ENCODE measurements around the gene SSTR3. TPM values are rescaled to one million over a fixed set of nuclear protein-coding genes. Genes with fewer than 3 reads are reported as not detected.

SSTR3 gene
- total RNA-seq, 1 experiment from 2014 or later: not detected

GRCh38 chr22:37229012-37229804 is 16.9 kb upstream of the SSTR3 start:
- BruUV-seq (replicated peaks): no TSS peak
- intact Hi-C loops (cut with micrococcal nuclease): no loop called here

DNA sequence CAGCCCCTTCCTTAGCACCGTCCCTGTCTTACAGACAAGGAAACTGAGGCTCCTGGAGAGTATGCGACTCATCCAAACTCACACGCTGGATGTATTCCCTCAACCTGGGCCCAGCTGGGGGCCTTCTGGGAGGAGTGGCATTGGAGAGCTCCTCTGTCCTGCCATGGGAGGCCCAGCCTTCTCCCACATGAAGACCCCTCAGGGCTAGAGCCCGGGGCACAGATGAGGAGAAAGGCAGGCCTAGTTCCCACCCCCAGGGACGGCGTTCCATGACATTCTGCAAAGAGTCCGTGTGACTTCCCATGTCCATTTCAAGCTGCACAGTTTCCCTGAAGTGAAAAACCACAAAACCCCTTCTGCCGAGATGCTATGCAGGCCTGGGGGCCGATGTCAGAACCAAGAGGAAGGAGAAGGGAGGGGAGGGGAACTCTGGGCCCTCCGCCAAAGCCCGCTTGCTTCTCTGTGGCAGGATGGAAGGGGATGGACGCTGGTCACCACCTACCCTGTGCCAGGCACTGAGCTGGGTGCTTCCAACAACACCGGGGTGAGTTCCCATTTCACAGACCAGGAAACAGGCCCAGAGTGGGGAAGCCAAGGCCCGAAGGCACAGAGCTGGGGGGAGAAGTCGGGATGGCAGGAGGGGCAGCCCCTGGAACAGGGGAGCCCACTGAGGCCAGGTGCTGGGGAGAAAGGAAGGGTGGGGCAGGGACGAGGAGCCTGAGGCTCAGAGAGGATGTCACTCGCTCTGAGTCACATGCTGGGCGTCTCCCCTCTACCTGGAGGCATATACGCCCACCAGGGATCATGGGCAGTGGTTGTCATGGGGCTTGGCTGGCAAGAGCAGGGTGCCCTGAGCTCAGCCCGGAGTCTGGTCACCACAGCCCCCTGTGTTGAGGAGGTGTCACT is 16.1 kb upstream of the SSTR3 start:
- peaks cover 27% of the 10 kb centered on the region for H3K4me1 Mint-ChIP-seq (ENCODE audit: insufficient read depth, unreplicated experiment)
- BruUV-seq (replicated peaks): no TSS peak
- ChIA-PET CTCF (interaction anchor here (0.7 to 2.5 kb wide), 5 partner anchors 26 to 399 kb away, joined by 3 to 16 read pairs (median 4); no protein-coding TSS in a partner anchor), POLR2A (interaction anchor here (1.1 to 2.5 kb wide), 2 partner anchors 16 to 29 kb away, joined by 3 to 7 read pairs; partner anchors contain the start of gene RAC2)
- H3K36me3 Mint-ChIP-seq (ENCODE audit: insufficient read depth, unreplicated experiment): peaks cover 8% of the 10 kb centered on the region
- peak overlapping the region; percentile 32 for H3K27ac Mint-ChIP-seq (ENCODE audit: low read depth, unreplicated experiment)
- H3K9me3 Mint-ChIP-seq (ENCODE audit: unreplicated experiment): no peaks in the 10 kb centered on the region
- no peaks in the 10 kb centered on the region for H3K27me3 Mint-ChIP-seq (ENCODE audit: insufficient read depth, unreplicated experiment)
- no peak for DNase-seq (ENCODE audit: unreplicated experiment)
- intact Hi-C loops (cut with micrococcal nuclease): no loop called here
- no peak for TF ChIP-seq CTCF (IDR thresholded peaks at IDR 0.05; ENCODE audit: unreplicated experiment)
- no peak overlapping the region for H3K4me3 Mint-ChIP-seq (ENCODE audit: unreplicated experiment)

More at GRCh38 chr22:37229012-37229804, 16.9 kb upstream of the SSTR3 start:
- peak overlapping the region; percentile 32 for H3K27ac Mint-ChIP-seq (ENCODE audit: low read depth, unreplicated experiment)
- H3K4me1 Mint-ChIP-seq (ENCODE audit: insufficient read depth, unreplicated experiment): peaks cover 27% of the 10 kb centered on the region
- H3K4me3 Mint-ChIP-seq (ENCODE audit: unreplicated experiment): no peak overlapping the region
- no peak for TF ChIP-seq CTCF (IDR thresholded peaks at IDR 0.05; ENCODE audit: unreplicated experiment)
- H3K36me3 Mint-ChIP-seq (ENCODE audit: insufficient read depth, unreplicated experiment): peaks cover 8% of the 10 kb centered on the region
- DNase-seq (ENCODE audit: unreplicated experiment): peak; percentile 90
- POLR2A ChIA-PET: interaction anchor here (0.8 to 2.5 kb wide), 3 partner anchors 13 to 30 kb away, joined by 3 to 7 read pairs (median 3); partner anchors contain the start of gene RAC2
- no peaks in the 10 kb centered on the region for H3K27me3 Mint-ChIP-seq (ENCODE audit: insufficient read depth, unreplicated experiment)
- CTCF ChIA-PET: interaction anchor here (0.6 to 2.5 kb wide), 6 partner anchors 25 to 400 kb away, joined by 3 to 16 read pairs (median 4); no protein-coding TSS in a partner anchor
- H3K9me3 Mint-ChIP-seq (ENCODE audit: unreplicated experiment): no peaks in the 10 kb centered on the region

GRCh38 chr22:37226514-37226913 is 14.2 kb upstream of the SSTR3 start:
- Mint-ChIP-seq H3K4me1 (ENCODE audit: insufficient read depth, unreplicated experiment) (peaks cover 27% of the 10 kb centered on the region), H3K27ac (ENCODE audit: low read depth, unreplicated experiment) (no peak overlapping the region), H3K9me3 (ENCODE audit: unreplicated experiment) (no peaks in the 10 kb centered on the region), H3K27me3 (ENCODE audit: insufficient read depth, unreplicated experiment) (no peaks in the 10 kb centered on the region), H3K4me3 (ENCODE audit: unreplicated experiment) (no peak overlapping the region), H3K36me3 (ENCODE audit: insufficient read depth, unreplicated experiment) (peaks cover 11% of the 10 kb centered on the region)
- TF ChIP-seq CTCF (IDR thresholded peaks at IDR 0.05; ENCODE audit: unreplicated experiment): no peak
- CTCF ChIA-PET: interaction anchor here (0.6 kb wide), 1 partner anchor 30 kb away, joined by 3 read pairs; no protein-coding TSS in a partner anchor
- no TSS peak for BruUV-seq (replicated peaks)
- no peak for DNase-seq (ENCODE audit: unreplicated experiment)
- POLR2A ChIA-PET: no interaction called here
- intact Hi-C loops (cut with micrococcal nuclease): no loop called here

- Mint-ChIP-seq H3K36me3 (ENCODE audit: insufficient read depth, unreplicated experiment) (peaks cover 15% of the 10 kb centered on the region), H3K27me3 (ENCODE audit: insufficient read depth, unreplicated experiment) (no peaks in the 10 kb centered on the region), H3K27ac (ENCODE audit: low read depth, unreplicated experiment) (no peak overlapping the region), H3K4me3 (ENCODE audit: unreplicated experiment) (no peak overlapping the region), H3K4me1 (ENCODE audit: insufficient read depth, unreplicated experiment) (peaks cover 27% of the 10 kb centered on the region), H3K9me3 (ENCODE audit: unreplicated experiment) (no peaks in the 10 kb centered on the region)
- TF ChIP-seq CTCF (IDR thresholded peaks at IDR 0.05; ENCODE audit: unreplicated experiment): no peak
- no peak for DNase-seq (ENCODE audit: unreplicated experiment)
- intact Hi-C loops (cut with micrococcal nuclease): no loop called here
- CTCF ChIA-PET: interaction anchor here (0.6 kb wide), 1 partner anchor 29 kb away, joined by 3 read pairs; no protein-coding TSS in a partner anchor
- BruUV-seq (replicated peaks): no TSS peak
- POLR2A ChIA-PET: no interaction called here
These were observed 13.8 kb upstream of the SSTR3 start for GRCh38 chr22:37226087-37226486.

All from MCF 10A (cell line).